ENCODE data around the gene PLCB1.

DNA sequence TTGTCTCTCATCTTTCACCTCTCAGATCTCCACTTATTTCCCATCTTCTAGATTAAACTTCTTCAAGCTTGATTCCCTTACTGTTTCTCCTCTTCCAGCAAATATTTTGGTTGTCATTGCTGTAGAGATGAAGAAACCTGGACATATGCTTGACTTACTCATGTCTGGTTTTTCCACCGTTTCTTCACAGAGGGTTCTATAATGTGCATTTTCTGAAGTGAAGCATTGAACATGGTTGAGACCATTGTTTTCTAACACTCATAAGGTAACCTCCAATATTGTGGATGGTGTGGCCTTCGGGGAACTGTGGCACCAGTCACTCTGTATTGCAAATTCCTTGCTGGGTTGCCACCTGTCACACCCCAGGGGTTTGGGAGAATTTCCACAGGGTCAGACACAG is 237.2 kb downstream of the PLCB1 start:
- TF ChIP-seq, protein P1, sequence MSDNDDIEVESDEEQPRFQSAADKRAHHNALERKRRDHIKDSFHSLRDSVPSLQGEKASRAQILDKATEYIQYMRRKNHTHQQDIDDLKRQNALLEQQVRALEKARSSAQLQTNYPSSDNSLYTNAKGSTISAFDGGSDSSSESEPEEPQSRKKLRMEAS (IDR thresholded peaks at IDR 0.05; ENCODE audit: low read depth, low read length) = no peak
- TF ChIP-seq, protein P2, sequence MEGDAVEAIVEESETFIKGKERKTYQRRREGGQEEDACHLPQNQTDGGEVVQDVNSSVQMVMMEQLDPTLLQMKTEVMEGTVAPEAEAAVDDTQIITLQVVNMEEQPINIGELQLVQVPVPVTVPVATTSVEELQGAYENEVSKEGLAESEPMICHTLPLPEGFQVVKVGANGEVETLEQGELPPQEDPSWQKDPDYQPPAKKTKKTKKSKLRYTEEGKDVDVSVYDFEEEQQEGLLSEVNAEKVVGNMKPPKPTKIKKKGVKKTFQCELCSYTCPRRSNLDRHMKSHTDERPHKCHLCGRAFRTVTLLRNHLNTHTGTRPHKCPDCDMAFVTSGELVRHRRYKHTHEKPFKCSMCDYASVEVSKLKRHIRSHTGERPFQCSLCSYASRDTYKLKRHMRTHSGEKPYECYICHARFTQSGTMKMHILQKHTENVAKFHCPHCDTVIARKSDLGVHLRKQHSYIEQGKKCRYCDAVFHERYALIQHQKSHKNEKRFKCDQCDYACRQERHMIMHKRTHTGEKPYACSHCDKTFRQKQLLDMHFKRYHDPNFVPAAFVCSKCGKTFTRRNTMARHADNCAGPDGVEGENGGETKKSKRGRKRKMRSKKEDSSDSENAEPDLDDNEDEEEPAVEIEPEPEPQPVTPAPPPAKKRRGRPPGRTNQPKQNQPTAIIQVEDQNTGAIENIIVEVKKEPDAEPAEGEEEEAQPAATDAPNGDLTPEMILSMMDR (IDR thresholded peaks at IDR 0.05; ENCODE audit: low read depth, low read length) = no peak
- no peak for TF ChIP-seq POLR2A (IDR thresholded peaks at IDR 0.05; ENCODE audit: extremely low read depth, insufficient read length)
